NCI-H2029 (cell line): ENCODE measurements around the gene ADARB2.

ENCODE experiments used
- DNase-seq: peaks from one replicate; lab custom pipeline; 2025; lab: John Stamatoyannopoulos, UW

ADARB2 gene

DNA sequence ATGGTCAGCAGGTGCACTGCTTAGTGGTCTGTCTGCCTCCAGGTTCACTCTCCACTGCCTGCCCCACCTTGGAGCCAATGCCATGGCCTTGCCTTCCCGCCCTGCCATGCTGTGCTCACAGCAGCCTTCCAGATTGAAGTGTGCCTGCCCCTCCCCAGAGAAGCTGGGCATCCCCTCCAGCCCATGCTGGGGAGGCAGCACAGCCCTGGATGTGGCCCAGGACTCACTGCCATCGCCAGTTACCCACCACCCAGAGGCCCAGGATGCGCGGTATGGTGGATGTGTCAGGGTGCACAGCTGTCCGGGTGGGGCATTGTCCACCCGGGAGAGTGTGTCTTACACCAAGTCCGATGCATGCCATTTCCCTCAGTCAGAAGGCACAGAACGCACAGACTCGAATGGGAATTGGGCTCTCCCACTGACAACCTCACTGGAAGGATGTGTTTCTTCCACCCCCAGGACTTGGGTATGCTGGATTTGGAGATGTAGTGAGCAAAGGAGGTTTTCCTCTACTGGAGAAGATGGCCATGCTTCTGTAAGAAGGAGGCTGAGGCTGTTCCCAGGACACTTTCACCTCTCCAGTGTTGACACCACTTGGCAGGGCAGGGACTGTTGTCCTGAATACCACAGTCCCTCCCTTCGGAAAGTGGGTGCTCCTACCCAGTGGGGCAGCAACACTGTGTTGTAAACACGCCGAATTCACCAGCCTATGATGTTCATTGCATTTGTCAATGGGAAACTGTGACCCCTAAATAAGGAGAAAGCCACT lies 122.0 kb downstream of the ADARB2 start:
- no peak for DNase-seq

DNA sequence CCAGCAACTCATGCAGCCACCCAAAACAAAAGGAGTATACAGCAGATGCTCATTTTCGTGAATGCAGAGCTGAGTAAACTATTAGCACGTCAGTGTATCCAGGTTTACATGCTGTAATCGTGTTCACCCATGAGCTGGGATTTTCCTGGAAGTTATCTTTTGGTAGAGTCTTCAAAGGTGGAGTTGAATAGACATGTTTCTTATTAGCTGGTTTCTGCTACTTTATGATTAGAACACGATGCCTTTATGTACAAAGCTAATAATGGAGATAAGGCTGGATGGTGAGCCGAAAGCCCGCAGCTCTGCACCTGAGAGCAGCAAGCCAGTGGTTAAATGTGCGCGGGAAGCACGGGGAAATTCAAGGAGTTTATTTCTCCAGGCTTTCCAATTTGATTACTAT lies 123.8 kb downstream of the ADARB2 start:
- DNase-seq, result no peak

GRCh38 chr10:1612908-1613307 lies 124.4 kb downstream of the ADARB2 start:
- DNase-seq, result no peak

- DNase-seq, result no peak
These were observed 125.3 kb downstream of the ADARB2 start for GRCh38 chr10:1611936-1612550.

DNA sequence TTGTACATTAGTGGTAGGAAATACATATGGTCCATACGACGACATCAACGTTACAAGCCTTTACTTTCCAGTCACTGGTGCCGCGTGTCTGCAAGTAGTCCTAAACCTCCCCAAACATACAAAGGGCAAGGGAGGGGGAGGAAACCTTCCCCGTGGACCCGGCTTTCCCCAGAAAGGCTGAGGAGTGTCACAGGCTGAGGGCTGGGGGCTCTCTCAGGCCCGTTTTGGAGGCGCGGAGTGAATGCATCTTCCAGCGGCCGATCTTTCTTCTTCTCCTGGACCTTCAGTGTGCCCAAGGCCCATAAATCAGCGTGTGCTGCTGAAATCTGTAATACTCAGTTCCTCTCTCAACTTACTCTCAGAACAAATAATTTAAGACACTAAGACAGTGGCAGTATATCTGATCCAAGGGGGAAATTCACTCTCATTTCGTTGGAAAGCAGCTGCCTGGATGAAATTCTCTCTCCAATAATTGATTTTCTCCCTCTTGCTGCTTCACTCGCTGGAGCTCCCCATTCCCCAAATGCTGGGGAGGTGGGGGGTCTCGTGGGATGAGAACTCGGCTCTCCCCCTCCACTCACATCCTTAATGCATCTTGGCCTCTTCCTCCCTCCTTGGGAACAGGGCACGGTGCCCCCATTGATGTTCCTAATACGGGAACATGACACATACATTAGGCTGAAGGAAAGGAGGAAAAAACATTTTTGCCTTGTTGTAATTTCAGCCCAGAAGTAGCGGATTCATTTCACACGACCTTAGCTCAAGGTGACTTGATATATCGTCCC lies 126.1 kb downstream of the ADARB2 start:
- no peak for DNase-seq

DNA sequence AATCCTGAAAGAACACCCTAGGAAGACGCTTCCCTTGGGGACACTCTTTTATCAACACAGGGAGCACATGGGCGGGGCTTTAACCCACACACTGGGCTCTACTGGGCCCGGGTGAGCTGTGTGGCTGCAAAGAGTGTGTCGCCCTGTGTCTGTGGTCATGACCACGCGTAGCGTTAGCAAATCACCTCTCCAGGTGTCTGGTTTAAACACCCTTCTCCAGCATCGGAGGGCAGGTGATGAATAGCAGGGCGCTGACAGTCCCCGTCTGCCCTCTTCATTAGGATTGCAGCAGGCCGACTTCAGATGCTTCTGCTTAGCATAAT lies 127.7 kb downstream of the ADARB2 start:
- DNase-seq, result no peak

- no peak for DNase-seq
These were observed 128.3 kb downstream of the ADARB2 start for GRCh38 chr10:1608851-1609647.

- no peak for DNase-seq
These were observed 128.9 kb downstream of the ADARB2 start for GRCh38 chr10:1608408-1608807.

- DNase-seq, result no peak
These were observed 129.9 kb downstream of the ADARB2 start for GRCh38 chr10:1607466-1607865.

- peak; percentile 11 for DNase-seq
These were observed 131.1 kb downstream of the ADARB2 start for GRCh38 chr10:1605999-1606940.

DNA sequence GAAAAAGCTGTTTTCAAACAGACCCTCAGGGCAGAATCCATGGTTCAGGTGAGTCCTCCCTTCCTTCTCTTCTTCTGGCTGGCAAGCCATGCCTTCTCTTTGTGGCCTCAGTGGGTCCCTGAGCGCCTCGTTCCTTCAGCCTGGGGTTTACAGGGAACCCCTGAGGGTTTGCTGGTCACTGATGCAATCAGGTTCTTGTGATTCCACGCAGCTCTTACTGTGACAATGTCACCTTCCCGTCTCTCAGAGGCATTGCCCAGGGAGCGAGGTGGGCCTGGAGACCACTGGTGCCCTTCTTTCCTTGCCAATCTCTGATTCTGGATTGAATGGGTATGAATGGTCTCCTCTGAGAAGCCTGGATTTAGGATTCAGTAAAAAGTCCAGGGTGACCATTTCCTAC lies 132.2 kb downstream of the ADARB2 start:
- no peak for DNase-seq

- DNase-seq, result no peak
These were observed 133.1 kb downstream of the ADARB2 start for GRCh38 chr10:1604246-1604645.

DNA sequence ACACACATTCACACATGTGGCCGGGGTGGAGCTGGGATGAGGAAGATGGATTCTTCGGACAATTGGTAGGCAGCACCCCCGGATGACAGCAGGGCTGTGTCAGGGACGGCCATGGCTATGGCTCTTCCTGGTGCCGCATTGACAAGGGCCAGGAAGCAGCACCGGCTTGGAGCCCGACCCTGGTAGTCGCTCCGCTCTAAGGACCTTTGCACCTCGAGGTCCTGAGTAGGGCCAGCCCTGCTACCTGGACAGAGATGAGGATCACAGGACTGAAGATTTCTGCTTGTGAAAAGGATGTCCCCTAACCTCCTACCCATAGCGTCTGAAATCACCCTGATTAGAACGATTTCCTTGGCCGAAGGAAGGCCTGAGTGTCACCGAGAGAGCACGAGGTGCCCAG lies 134.1 kb downstream of the ADARB2 start:
- no peak for DNase-seq

GRCh38 chr10:1602037-1602484 lies 135.3 kb downstream of the ADARB2 start:
- DNase-seq, result no peak

DNA sequence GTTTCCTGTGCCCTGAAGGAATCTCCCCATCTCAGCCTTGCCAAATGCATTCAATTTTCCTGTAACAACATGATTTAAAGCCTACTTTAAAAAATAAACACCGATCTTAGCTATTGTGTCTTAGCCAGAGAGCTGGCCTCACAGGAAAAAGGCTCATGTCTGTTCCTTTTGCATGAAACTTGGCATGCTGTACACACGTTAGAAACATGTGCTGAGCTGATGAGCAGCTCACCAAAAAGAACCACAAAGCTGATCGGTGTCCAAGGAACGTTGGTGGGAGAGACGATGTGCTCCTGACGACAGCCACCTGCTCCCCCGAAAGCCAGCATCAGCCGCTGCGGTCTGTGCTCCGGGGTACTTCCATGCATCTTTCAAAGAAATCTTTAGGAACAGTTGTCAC lies 135.9 kb downstream of the ADARB2 start:
- no peak for DNase-seq

DNA sequence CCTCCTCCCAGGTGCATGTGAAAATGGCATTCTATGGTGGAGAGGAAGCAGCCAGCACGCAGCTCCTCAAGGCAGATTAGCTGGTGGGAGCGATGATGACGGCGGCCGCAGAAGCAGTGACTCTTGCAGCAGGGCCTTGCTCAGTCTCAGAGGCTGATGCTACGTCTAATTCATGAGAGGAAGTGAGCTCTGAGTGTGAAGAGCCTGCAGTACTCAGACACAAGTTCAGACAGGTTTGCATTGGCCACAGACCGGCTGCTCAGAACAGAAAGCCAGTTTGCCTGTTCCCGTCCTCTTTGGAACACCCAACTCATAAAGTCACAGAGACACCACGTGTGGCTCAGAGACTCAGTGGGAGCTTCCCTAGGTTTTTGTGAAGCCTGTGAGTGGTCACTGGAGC lies 136.5 kb downstream of the ADARB2 start:
- no peak for DNase-seq

GRCh38 chr10:1598393-1599153 lies 138.8 kb downstream of the ADARB2 start:
- DNase-seq, result no peak

- DNase-seq, result no peak
These were observed 139.8 kb downstream of the ADARB2 start for GRCh38 chr10:1597370-1598146.

- no peak for DNase-seq
These were observed 140.7 kb downstream of the ADARB2 start for GRCh38 chr10:1596482-1597099.
